Measurements from ENCODE around the gene AEBP2. TPM values are rescaled to one million over a fixed set of nuclear protein-coding genes. Genes with fewer than 3 reads are reported as not detected.

The AEBP2 gene
- total and polyA plus RNA-seq, 2 donors: 21.2 to 33.0 TPM

GRCh38 chr12:19402211-19402610 lies 37.1 kb upstream of the AEBP2 start:
- Histone ChIP-seq H3K9me3 (ENCODE audit: control insufficient read depth in 2 of 2, insufficient read depth in 1 of 2, low read length in 1 of 2) (peaks cover 0 to 3% of the 10 kb centered on the region in 2 donors), H3K27ac (ENCODE audit: low read depth in 1 of 2, low read length in 1 of 2) (no peak overlapping the region), H3K27me3 (ENCODE audit: control insufficient read depth in 2 of 2, insufficient read depth in 1 of 2, low read length in 1 of 2) (no peaks in the 10 kb centered on the region), H3K4me3 (ENCODE audit: low read length in 2 of 2) (no peak overlapping the region), H3K36me3 (ENCODE audit: control insufficient read depth in 2 of 2, insufficient read depth in 2 of 2, low read length in 1 of 2) (no peaks in the 10 kb centered on the region), H3K4me1 (ENCODE audit: control insufficient read depth in 2 of 2, insufficient read depth in 2 of 2, low read length in 2 of 2) (peaks cover 0 to 15% of the 10 kb centered on the region in 2 donors)
- 93% methylated on average over 6 of the region's 6 CpGs for WGBS
- no peak for DNase-seq (ENCODE audit: low read depth in 6 of 9, low spot score in 9 of 9)

DNA sequence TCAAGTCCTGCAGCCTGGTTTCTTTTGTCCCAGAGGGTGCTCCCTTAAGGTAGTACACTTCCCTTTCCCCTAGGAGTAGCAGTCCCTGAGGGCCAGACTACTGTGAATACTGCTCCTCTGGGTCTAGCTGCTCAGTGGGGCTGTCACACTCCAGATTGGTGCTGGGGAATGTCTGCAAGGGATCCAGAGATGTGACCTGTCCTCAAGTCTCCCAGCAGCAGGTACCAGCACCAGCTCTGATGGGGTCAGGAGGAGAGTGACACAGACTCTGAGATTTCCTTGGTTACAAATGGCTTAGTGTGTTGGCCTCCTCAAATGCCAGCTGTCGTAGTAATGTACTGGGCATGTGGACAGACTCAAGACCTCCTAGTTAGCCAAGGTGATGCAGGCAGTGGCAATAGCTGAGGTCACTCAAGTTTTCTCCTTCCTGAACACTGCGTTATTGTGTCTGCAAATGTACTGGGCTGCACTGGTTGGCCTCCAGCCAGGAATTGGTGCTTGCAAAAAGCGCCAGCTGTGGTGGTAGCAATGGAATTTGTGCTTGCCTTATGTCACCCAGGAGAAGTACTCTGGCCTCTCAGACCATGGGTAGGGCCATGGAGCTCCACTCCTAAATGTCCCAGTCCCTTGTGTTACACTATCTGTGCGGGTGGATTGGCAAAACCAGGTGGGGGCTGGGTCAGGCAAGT lies 36.4 kb upstream of the AEBP2 start:
- 95% methylated on average over 4 of the region's 4 CpGs for WGBS

DNA sequence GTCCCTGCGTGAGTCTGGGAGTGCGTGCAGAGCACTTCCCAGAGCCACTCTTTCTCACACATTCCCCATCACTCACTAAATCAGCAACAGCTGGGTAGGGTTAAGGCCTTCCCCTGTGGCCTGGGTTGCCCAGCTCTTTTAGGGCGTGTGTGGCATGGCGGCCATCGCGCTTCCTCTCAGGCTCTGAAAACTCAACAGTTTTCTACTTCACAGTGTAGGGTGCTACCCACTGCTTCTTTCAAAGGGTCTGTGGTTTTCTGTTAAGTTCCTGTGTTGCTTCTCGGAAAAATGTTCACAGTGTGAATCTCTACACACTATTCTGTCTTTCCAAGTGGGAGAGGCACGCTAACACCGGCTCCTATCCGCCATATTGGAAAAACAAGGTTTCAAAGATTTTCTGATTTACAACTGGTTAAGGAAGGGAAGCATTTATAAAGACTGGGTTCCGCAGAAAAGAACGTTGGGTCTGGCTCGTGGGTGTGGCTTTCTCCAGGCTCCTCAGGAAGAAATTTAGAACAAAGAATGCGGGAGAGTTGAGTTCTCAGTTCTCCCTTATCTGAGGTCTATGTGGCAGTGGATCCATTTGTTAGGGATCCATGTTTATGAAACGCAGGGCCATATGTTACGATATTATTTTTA lies 34.9 kb upstream of the AEBP2 start:
- peak in 5 of 9 donors; percentile 18 to 71 (median 23) for DNase-seq (ENCODE audit: low read depth in 6 of 9, low spot score in 9 of 9)
- no peaks in the 10 kb centered on the region for H3K27me3 ChIP-seq (ENCODE audit: control insufficient read depth in 2 of 2, insufficient read depth in 1 of 2, low read length in 1 of 2)
- peak overlapping the region in 1 of 2 donors; percentile 6 for H3K27ac ChIP-seq (ENCODE audit: low read depth in 1 of 2, low read length in 1 of 2)

More for the DNA sequence above, 36.4 kb upstream of the AEBP2 start:
- H3K9me3 ChIP-seq (ENCODE audit: control insufficient read depth in 2 of 2, insufficient read depth in 1 of 2, low read length in 1 of 2): peaks cover 0 to 3% of the 10 kb centered on the region in 2 donors
- H3K4me1 ChIP-seq (ENCODE audit: control insufficient read depth in 2 of 2, insufficient read depth in 2 of 2, low read length in 2 of 2): peaks cover 0 to 15% of the 10 kb centered on the region in 2 donors
- DNase-seq (ENCODE audit: low read depth in 6 of 9, low spot score in 9 of 9): no peak
- no peaks in the 10 kb centered on the region for H3K27me3 ChIP-seq (ENCODE audit: control insufficient read depth in 2 of 2, insufficient read depth in 1 of 2, low read length in 1 of 2)
- H3K36me3 ChIP-seq (ENCODE audit: control insufficient read depth in 2 of 2, insufficient read depth in 2 of 2, low read length in 1 of 2): no peaks in the 10 kb centered on the region
- no peak overlapping the region for H3K27ac ChIP-seq (ENCODE audit: low read depth in 1 of 2, low read length in 1 of 2)
- H3K4me3 ChIP-seq (ENCODE audit: low read length in 2 of 2): no peak overlapping the region

GRCh38 chr12:19409376-19409775 lies 29.9 kb upstream of the AEBP2 start:
- Histone ChIP-seq H3K4me1 (ENCODE audit: control insufficient read depth in 2 of 2, insufficient read depth in 2 of 2, low read length in 2 of 2) (peaks cover 0 to 7% of the 10 kb centered on the region in 2 donors), H3K9me3 (ENCODE audit: control insufficient read depth in 2 of 2, insufficient read depth in 1 of 2, low read length in 1 of 2) (peaks cover 0 to 3% of the 10 kb centered on the region in 2 donors), H3K27ac (ENCODE audit: low read depth in 1 of 2, low read length in 1 of 2) (no peak overlapping the region), H3K36me3 (ENCODE audit: control insufficient read depth in 2 of 2, insufficient read depth in 2 of 2, low read length in 1 of 2) (no peaks in the 10 kb centered on the region), H3K4me3 (ENCODE audit: low read length in 2 of 2) (no peak overlapping the region), H3K27me3 (ENCODE audit: control insufficient read depth in 2 of 2, insufficient read depth in 1 of 2, low read length in 1 of 2) (no peaks in the 10 kb centered on the region)
- no peak for DNase-seq (ENCODE audit: low read depth in 6 of 9, low spot score in 9 of 9)
- 61% methylated on average over 3 of the region's 3 CpGs for WGBS

More for the DNA sequence above, 34.9 kb upstream of the AEBP2 start:
- peaks cover 0 to 3% of the 10 kb centered on the region in 2 donors for H3K9me3 ChIP-seq (ENCODE audit: control insufficient read depth in 2 of 2, insufficient read depth in 1 of 2, low read length in 1 of 2)
- peaks cover 0 to 15% of the 10 kb centered on the region in 2 donors for H3K4me1 ChIP-seq (ENCODE audit: control insufficient read depth in 2 of 2, insufficient read depth in 2 of 2, low read length in 2 of 2)
- H3K4me3 ChIP-seq (ENCODE audit: low read length in 2 of 2): no peak overlapping the region
- WGBS: 72% methylated on average over 16 of the region's 16 CpGs
- H3K36me3 ChIP-seq (ENCODE audit: control insufficient read depth in 2 of 2, insufficient read depth in 2 of 2, low read length in 1 of 2): no peaks in the 10 kb centered on the region

DNA sequence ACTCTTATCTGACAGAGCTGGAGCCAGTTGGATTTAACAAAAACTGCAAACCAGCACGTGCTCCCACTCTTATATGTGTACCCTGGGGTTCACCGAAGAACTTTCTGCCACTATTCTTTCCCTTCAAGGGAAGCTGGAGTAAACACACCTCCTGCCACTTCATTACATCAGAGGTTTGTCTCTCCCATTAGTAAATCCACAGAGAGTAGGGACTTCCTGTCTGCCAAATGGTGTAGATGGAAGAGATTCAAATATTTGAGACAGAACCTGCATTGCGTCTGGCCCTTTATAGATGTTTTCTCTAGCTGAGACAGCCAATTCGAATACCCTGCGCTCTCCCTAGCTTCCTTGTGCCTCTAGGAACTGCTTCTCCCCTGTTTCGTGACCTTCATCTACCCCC lies 29.1 kb upstream of the AEBP2 start:
- Histone ChIP-seq H3K4me3 (ENCODE audit: low read length in 2 of 2) (no peak overlapping the region), H3K27ac (ENCODE audit: low read depth in 1 of 2, low read length in 1 of 2) (no peak overlapping the region), H3K9me3 (ENCODE audit: control insufficient read depth in 2 of 2, insufficient read depth in 1 of 2, low read length in 1 of 2) (peaks cover 0 to 3% of the 10 kb centered on the region in 2 donors), H3K4me1 (ENCODE audit: control insufficient read depth in 2 of 2, insufficient read depth in 2 of 2, low read length in 2 of 2) (no peaks in the 10 kb centered on the region), H3K36me3 (ENCODE audit: control insufficient read depth in 2 of 2, insufficient read depth in 2 of 2, low read length in 1 of 2) (no peaks in the 10 kb centered on the region), H3K27me3 (ENCODE audit: control insufficient read depth in 2 of 2, insufficient read depth in 1 of 2, low read length in 1 of 2) (no peaks in the 10 kb centered on the region)
- DNase-seq (ENCODE audit: low read depth in 6 of 9, low spot score in 9 of 9): no peak
- 91% methylated on average over 6 of the region's 6 CpGs for WGBS

DNA sequence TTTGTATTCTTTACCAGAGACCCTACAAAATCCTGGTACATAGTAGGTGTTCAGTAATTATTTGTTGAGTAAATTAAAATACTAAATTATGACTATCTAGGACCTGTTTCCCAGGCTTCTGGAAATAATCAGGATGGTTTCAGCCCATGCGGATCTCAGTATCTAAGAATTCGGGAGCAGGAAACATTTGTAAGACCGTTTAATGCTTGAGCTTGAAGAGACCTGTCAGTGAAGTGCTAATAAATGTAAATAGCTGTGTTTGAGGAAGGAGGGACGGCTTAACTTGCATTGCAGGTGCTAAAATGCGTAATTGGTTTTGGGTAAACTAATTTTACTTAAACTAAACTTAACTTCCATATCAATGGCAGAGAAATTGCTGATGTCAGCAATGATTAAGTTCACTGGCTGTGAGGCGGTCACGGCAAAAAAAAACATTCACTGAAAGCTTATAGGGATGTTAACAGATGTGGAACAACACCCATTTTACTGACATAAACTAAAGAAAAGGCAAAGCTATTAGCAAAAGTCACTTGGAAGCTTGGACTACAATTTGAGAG lies 28.6 kb upstream of the AEBP2 start:
- Histone ChIP-seq H3K27me3 (ENCODE audit: control insufficient read depth in 2 of 2, insufficient read depth in 1 of 2, low read length in 1 of 2) (no peaks in the 10 kb centered on the region), H3K36me3 (ENCODE audit: control insufficient read depth in 2 of 2, insufficient read depth in 2 of 2, low read length in 1 of 2) (no peaks in the 10 kb centered on the region), H3K4me1 (ENCODE audit: control insufficient read depth in 2 of 2, insufficient read depth in 2 of 2, low read length in 2 of 2) (no peaks in the 10 kb centered on the region), H3K9me3 (ENCODE audit: control insufficient read depth in 2 of 2, insufficient read depth in 1 of 2, low read length in 1 of 2) (peaks cover 0 to under 1% of the 10 kb centered on the region in 2 donors), H3K4me3 (ENCODE audit: low read length in 2 of 2) (no peak overlapping the region), H3K27ac (ENCODE audit: low read depth in 1 of 2, low read length in 1 of 2) (no peak overlapping the region)
- no peak for DNase-seq (ENCODE audit: low read depth in 6 of 9, low spot score in 9 of 9)
- WGBS: 81% methylated on average over 7 of the region's 7 CpGs

DNA sequence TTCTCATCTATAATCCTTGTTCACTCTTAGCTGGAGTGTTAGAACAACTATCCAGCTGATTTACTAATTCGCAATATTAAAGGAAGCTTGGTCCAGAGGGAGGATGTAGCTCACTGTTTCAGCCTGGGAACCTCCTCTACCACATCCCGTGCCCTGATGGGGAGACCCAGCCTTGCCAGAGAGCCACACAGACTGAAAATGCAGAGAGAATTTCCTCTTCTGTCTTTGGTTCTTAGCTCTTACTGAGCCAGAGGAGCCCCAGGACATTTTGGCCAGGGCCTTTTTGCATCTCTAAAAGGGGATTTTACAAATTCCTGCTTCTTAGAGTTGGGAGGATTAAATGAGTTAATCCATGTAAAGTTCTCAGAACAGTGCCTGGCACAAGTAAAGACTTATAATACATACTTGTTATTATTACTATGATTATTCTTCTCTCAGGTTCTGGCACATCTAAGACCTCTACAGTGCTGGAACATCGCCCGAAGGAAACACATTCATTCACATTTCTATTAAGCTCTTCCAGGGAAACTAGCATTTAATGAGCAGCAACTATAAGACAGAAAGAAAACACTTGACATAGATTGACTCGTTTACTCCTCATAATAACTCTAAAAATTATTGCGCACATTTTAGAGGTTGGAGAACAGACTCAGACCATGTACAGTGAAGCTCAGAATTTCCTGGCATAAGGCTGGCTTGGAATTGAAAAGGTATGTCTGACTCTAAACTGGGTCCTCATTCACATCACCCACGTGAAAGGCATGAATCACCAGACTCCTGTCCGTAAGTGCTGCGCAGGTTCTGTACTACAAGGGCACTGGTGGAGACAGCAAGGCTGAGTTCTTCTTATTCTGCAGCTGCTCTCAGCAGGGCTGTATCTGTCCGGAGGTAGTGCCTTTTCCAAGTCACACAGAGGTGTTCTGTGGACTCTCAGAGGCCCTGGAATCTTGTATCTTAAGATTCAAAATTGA lies 27.8 kb upstream of the AEBP2 start:
- WGBS: 97% methylated on average over 10 of the region's 10 CpGs
- H3K27ac ChIP-seq (ENCODE audit: low read depth in 1 of 2, low read length in 1 of 2): no peak overlapping the region
- no peaks in the 10 kb centered on the region for H3K27me3 ChIP-seq (ENCODE audit: control insufficient read depth in 2 of 2, insufficient read depth in 1 of 2, low read length in 1 of 2)
- H3K9me3 ChIP-seq (ENCODE audit: control insufficient read depth in 2 of 2, insufficient read depth in 1 of 2, low read length in 1 of 2): no peaks in the 10 kb centered on the region
- H3K36me3 ChIP-seq (ENCODE audit: control insufficient read depth in 2 of 2, insufficient read depth in 2 of 2, low read length in 1 of 2): no peaks in the 10 kb centered on the region
- H3K4me1 ChIP-seq (ENCODE audit: control insufficient read depth in 2 of 2, insufficient read depth in 2 of 2, low read length in 2 of 2): no peaks in the 10 kb centered on the region
- no peak for DNase-seq (ENCODE audit: low read depth in 6 of 9, low spot score in 9 of 9)
- no peak overlapping the region for H3K4me3 ChIP-seq (ENCODE audit: low read length in 2 of 2)

DNA sequence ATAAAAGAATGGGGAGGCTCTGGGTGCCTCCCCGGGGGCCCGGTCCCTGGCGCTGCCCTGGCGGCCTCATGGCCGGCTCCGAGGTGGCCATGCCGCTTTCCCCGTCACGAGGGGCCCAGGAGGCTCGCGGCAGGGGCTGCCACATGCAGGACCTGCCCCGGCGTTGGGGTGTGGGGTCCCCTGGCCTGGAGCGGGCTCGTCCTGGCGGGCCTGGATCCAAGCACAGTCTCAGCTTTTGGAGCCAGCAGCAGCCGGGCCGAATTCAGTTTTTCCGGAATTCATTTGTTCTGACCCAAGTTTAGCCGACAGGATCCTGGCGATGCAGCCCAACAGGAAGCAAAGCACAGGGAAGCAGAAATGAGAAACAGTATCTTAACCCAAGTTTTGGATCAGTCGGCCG lies 26.4 kb upstream of the AEBP2 start:
- Histone ChIP-seq H3K27ac (ENCODE audit: low read depth in 1 of 2, low read length in 1 of 2) (no peak overlapping the region), H3K4me1 (ENCODE audit: control insufficient read depth in 2 of 2, insufficient read depth in 2 of 2, low read length in 2 of 2) (no peaks in the 10 kb centered on the region), H3K27me3 (ENCODE audit: control insufficient read depth in 2 of 2, insufficient read depth in 1 of 2, low read length in 1 of 2) (no peaks in the 10 kb centered on the region), H3K9me3 (ENCODE audit: control insufficient read depth in 2 of 2, insufficient read depth in 1 of 2, low read length in 1 of 2) (no peaks in the 10 kb centered on the region), H3K36me3 (ENCODE audit: control insufficient read depth in 2 of 2, insufficient read depth in 2 of 2, low read length in 1 of 2) (no peaks in the 10 kb centered on the region), H3K4me3 (ENCODE audit: low read length in 2 of 2) (no peak overlapping the region)
- DNase-seq (ENCODE audit: low read depth in 6 of 9, low spot score in 9 of 9): no peak
- 94% methylated on average over 23 of the region's 23 CpGs for WGBS

Measured in thymus (tissue), 11 donors.